H1 (cell line): ENCODE data around the gene CPD.

ENCODE experiments used
- POLR2AphosphoS5 ChIP-seq: IDR thresholded peaks from 2 replicates; pipeline ENCODE4 v1.6.1; 2011; ENCODE audit warnings: low read depth, low read length
- RAD21 ChIP-seq, 2 experiments: IDR thresholded peaks in 1 of 2; conservative IDR thresholded peaks in 1 of 2; 2 replicates each; pipeline ENCODE4 v1.6.1; 2011; ENCODE audit warnings: low read depth in 2 of 2, low read length in 2 of 2, improper control_type of control experiment in 1 of 2, inconsistent platforms in 1 of 2, mild to moderate bottlenecking in 1 of 2, moderate library complexity in 1 of 2
- TF ChIP-seq, protein P1 (sequence below), 3 experiments: IDR thresholded peaks; 1 replicate in 2 of 3; 2 replicates in 1 of 3; pipeline versions ENCODE4 v1.5.1 to v1.6.1; 2011; ENCODE audit warnings: low read length in 3 of 3, mild to moderate bottlenecking in 3 of 3, inconsistent platforms in 2 of 3, low read depth in 1 of 3, moderate library complexity in 1 of 3; ENCODE audit not compliant: insufficient read depth in 1 of 3; ENCODE audit errors: control extremely low read depth in 1 of 3

DNA sequence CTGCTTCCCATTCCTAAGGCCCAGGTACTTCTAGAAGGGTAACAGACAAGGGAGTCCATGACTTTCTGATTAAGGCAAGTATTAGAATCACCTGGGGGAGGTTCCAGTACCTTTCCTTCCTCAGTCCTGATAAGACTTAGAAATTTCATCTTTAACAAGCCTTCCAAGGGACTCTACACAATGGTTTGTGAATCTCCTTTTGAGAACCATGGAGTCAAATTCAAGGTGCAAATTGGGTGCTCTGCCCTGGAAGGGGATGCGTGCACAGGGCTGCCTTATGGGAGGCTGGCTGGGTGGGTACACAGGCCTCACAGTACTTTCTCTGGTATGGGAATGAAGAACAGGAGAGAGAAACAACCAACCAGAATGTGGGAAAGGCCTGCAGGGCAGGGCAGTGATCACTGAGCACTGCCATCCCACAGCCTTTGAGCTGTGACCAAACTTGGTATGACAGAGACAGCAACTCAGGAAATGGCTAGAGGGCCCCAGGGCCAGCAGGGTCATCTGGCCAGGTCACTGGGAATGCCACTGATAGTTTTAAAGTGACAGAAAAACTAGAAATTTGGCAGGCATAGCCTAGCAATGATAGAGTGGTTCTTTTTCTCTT, 41.2 kb upstream of the CPD start:
- TF ChIP-seq POLR2AphosphoS5 (no peak), RAD21 (IDR thresholded peaks at IDR 0.05 in 1 of 2, conservative IDR thresholded peaks at IDR 0.05 in 1 of 2; ENCODE audit: low read depth in 2 of 2, low read length in 2 of 2) (no peak)
- TF ChIP-seq, protein P1, sequence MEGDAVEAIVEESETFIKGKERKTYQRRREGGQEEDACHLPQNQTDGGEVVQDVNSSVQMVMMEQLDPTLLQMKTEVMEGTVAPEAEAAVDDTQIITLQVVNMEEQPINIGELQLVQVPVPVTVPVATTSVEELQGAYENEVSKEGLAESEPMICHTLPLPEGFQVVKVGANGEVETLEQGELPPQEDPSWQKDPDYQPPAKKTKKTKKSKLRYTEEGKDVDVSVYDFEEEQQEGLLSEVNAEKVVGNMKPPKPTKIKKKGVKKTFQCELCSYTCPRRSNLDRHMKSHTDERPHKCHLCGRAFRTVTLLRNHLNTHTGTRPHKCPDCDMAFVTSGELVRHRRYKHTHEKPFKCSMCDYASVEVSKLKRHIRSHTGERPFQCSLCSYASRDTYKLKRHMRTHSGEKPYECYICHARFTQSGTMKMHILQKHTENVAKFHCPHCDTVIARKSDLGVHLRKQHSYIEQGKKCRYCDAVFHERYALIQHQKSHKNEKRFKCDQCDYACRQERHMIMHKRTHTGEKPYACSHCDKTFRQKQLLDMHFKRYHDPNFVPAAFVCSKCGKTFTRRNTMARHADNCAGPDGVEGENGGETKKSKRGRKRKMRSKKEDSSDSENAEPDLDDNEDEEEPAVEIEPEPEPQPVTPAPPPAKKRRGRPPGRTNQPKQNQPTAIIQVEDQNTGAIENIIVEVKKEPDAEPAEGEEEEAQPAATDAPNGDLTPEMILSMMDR (IDR thresholded peaks at IDR 0.05; ENCODE audit: control extremely low read depth in 1 of 3, insufficient read depth in 1 of 3, low read depth in 1 of 3, low read length in 3 of 3): no peak
